ENCODE results near the gene SERPINB1. TPM values are rescaled to one million over a fixed set of nuclear protein-coding genes. Genes with fewer than 3 reads are reported as not detected.
A peak's percentile ranks its signal among the peaks of the same experiment; 100 is the strongest.

SERPINB1 gene
- total and polyA plus RNA-seq, 9 of the 15 experiments (the other 6 are each of a cell fraction or from before 2014, with no cell fraction given) = 33.9 to 108 (median 63.8) TPM

DNA sequence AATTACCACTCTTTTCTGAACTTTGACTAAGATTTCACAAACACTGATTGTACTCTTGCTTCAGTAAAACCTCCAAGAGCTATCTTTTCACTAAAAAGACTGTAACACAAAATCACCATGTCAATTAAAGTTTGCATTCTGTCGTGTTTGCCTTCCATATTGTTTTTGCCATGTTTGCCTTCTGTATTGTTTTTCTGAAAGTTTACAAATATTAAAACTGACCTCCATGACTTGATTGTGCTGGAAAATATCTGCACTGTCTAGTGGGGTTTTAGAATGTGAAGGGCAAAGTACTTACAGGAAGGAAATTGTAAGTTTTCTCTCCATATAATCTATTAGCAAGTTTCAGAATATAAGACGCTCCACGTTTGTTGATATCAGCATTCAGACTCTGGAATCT lies 3.4 kb downstream of the SERPINB1 start (continued):
- TF ChIP-seq, protein P1, sequence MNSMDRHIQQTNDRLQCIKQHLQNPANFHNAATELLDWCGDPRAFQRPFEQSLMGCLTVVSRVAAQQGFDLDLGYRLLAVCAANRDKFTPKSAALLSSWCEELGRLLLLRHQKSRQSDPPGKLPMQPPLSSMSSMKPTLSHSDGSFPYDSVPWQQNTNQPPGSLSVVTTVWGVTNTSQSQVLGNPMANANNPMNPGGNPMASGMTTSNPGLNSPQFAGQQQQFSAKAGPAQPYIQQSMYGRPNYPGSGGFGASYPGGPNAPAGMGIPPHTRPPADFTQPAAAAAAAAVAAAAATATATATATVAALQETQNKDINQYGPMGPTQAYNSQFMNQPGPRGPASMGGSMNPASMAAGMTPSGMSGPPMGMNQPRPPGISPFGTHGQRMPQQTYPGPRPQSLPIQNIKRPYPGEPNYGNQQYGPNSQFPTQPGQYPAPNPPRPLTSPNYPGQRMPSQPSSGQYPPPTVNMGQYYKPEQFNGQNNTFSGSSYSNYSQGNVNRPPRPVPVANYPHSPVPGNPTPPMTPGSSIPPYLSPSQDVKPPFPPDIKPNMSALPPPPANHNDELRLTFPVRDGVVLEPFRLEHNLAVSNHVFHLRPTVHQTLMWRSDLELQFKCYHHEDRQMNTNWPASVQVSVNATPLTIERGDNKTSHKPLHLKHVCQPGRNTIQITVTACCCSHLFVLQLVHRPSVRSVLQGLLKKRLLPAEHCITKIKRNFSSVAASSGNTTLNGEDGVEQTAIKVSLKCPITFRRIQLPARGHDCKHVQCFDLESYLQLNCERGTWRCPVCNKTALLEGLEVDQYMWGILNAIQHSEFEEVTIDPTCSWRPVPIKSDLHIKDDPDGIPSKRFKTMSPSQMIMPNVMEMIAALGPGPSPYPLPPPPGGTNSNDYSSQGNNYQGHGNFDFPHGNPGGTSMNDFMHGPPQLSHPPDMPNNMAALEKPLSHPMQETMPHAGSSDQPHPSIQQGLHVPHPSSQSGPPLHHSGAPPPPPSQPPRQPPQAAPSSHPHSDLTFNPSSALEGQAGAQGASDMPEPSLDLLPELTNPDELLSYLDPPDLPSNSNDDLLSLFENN (IDR thresholded peaks at IDR 0.05; ENCODE audit: low read depth in 2 of 2, low read length in 2 of 2) = no peak

DNA sequence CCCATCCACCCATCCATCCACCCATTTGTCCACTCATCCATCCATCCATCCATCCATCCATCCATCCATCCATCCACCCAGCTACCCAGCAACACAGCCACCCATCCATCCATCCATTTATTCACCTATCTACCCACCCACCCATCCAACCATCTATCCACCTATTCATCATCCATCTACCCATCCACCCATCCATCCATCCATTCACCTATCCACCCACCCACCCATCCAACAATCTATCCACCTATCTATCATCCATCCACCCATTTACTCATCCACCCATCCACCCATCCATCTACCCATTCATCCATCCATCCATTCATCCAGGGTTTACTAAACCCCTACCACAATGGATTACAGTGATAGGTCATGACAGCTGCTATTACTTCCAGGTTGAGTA lies 7.4 kb downstream of the SERPINB1 start:
- H2AFZ ChIP-seq (ENCODE audit: low read depth, low read length) = no peak overlapping the region
- peaks cover 3% of the 10 kb centered on the region; the same call in 1 of the 3 replicates for H3K79me2 ChIP-seq (ENCODE audit: control insufficient read depth, insufficient read depth, low read length)
- FAIRE-seq (no peak), ATAC-seq (no peak), DNase-seq (ENCODE audit: extremely low read depth in 1 of 4, low spot score in 3 of 4) (no peak)
- no peak overlapping the region for H3K27ac ChIP-seq (ENCODE audit: extremely low read depth, low read depth, low read length)
- H3K36me3 ChIP-seq (ENCODE audit: control insufficient read depth, insufficient read depth, low read length) = peaks cover 59% of the 10 kb centered on the region
- intact Hi-C loops (cut with micrococcal nuclease) (no loop called here), in situ Hi-C loops (cut with MboI) (no loop called here)
- H3K9ac ChIP-seq (ENCODE audit: insufficient read depth in 1 of 2, low read depth in 2 of 2, low read length in 2 of 2) = no peak overlapping the region
- H3K4me1 ChIP-seq (replicated peaks in 1 of 2; ENCODE audit: control insufficient read depth in 2 of 2, insufficient read depth in 2 of 2, low read length in 2 of 2) = peaks cover under 1 to 3% of the 10 kb centered on the region in 2 experiments; a peak in 3 of 5 replicates
- CTCF ChIA-PET (ENCODE audit: low intra/inter-chr PET ratio) = no interaction called here
- H4K20me1 ChIP-seq (replicated peaks; ENCODE audit: control insufficient read depth, insufficient read depth, low read length) = no peaks in the 10 kb centered on the region
- no peaks in the 10 kb centered on the region for H3K9me3 ChIP-seq (replicated peaks; ENCODE audit: control insufficient read depth, insufficient read depth, low read depth, low read length)
- POLR2A ChIA-PET = interaction anchor here (0.8 to 2.3 kb wide), 5 partner anchors 8 to 153 kb away, joined by 3 to 8 read pairs (median 3); no protein-coding TSS in a partner anchor
- no peak overlapping the region for H3K4me2 ChIP-seq (ENCODE audit: insufficient read depth, low read length)
- no peak overlapping the region for H3K4me3 ChIP-seq
- no peaks in the 10 kb centered on the region for H3K27me3 ChIP-seq (ENCODE audit: control insufficient read depth in 2 of 2, insufficient read depth in 2 of 2, low read length in 2 of 2)
- no peaks in the 10 kb centered on the region for H3K9me1 ChIP-seq (ENCODE audit: control insufficient read depth, insufficient read depth, low read length)
- no TSS peak for BruUV-seq (replicated peaks)
- TF ChIP-seq ARNT (IDR thresholded peaks at IDR 0.05) = no peak
- peak; percentile 59; the same call in 1 of the 2 replicates for TF ChIP-seq SMARCA5 (IDR thresholded peaks at IDR 0.05)
- TF ChIP-seq ZFPM2 (CRISPR knock-in tag; IDR thresholded peaks at IDR 0.05) = no peak
- TF ChIP-seq ZNF668 (CRISPR knock-in tag; IDR thresholded peaks at IDR 0.05) = no peak
- TF ChIP-seq SAP30 (IDR thresholded peaks at IDR 0.05; ENCODE audit: borderline replicate concordance, insufficient read depth, low read depth, low read length, poor library complexity, severe bottlenecking) = no peak
- TF ChIP-seq ZC3H11A (IDR thresholded peaks at IDR 0.05; ENCODE audit: low read depth, low read length) = no peak
- TF ChIP-seq ZNF586 (CRISPR knock-in tag; conservative IDR thresholded peaks at IDR 0.05) = no peak
- peak; percentile 54 for TF ChIP-seq POLR2A (conservative IDR thresholded peaks at IDR 0.05)
- TF ChIP-seq SMAD1 (IDR thresholded peaks at IDR 0.05; ENCODE audit: low read depth, low read length, partially characterized antibody) = no peak
- no peak for TF ChIP-seq FOSL1 (tag; conservative IDR thresholded peaks at IDR 0.05)
- no peak for TF ChIP-seq ZBED1 (IDR thresholded peaks at IDR 0.05)
- TF ChIP-seq SMC3 (conservative IDR thresholded peaks at IDR 0.05; ENCODE audit: insufficient read depth, low read depth, low read length) = no peak
- no peak for TF ChIP-seq TCF7 (IDR thresholded peaks at IDR 0.05; ENCODE audit: borderline replicate concordance)
- TF ChIP-seq, protein P2, sequence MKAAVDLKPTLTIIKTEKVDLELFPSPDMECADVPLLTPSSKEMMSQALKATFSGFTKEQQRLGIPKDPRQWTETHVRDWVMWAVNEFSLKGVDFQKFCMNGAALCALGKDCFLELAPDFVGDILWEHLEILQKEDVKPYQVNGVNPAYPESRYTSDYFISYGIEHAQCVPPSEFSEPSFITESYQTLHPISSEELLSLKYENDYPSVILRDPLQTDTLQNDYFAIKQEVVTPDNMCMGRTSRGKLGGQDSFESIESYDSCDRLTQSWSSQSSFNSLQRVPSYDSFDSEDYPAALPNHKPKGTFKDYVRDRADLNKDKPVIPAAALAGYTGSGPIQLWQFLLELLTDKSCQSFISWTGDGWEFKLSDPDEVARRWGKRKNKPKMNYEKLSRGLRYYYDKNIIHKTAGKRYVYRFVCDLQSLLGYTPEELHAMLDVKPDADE (conservative IDR thresholded peaks at IDR 0.05; ENCODE audit: control insufficient read depth, low read depth, low read length) = no peak
- TF ChIP-seq, protein P3, sequence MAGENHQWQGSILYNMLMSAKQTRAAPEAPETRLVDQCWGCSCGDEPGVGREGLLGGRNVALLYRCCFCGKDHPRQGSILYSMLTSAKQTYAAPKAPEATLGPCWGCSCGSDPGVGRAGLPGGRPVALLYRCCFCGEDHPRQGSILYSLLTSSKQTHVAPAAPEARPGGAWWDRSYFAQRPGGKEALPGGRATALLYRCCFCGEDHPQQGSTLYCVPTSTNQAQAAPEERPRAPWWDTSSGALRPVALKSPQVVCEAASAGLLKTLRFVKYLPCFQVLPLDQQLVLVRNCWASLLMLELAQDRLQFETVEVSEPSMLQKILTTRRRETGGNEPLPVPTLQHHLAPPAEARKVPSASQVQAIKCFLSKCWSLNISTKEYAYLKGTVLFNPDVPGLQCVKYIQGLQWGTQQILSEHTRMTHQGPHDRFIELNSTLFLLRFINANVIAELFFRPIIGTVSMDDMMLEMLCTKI (IDR thresholded peaks at IDR 0.05; ENCODE audit: partially characterized antibody) = no peak
- no peak for TF ChIP-seq ZNF830 (CRISPR knock-in tag; IDR thresholded peaks at IDR 0.05)
- TF ChIP-seq TAF9B (IDR thresholded peaks at IDR 0.05; ENCODE audit: partially characterized antibody) = no peak
